Astrocyte of the cerebellum (primary cell): ENCODE results near the gene LENEP.
"Not testable (repeated sequence)": the region's sequence is repeated elsewhere in the genome, so short reads cannot be mapped to it uniquely, and the experiment has no call there.

Source experiments
- DNase-seq: peaks from one replicate; pipeline ENCODE4 v3.0.0-alpha.2; 2011; ENCODE audit warnings: low read depth
- H3K4me3 ChIP-seq: 2 replicates; pipeline ENCODE4 v1.5.1; 2011; ENCODE audit warnings: mild to moderate bottlenecking, low read depth, low read length, moderate library complexity
- CTCF ChIP-seq: IDR thresholded peaks from 2 replicates; pipeline ENCODE4 v1.5.1; 2012; ENCODE audit warnings: low read length, low read depth, moderate library complexity, mild to moderate bottlenecking; ENCODE audit errors: missing control alignments
- in situ Hi-C: cut with HindIII; loops from 2 replicates; pipeline ENCODE4 v1.10.0; 2017; ENCODE audit warnings: low sequenced_read_pairs

The LENEP gene

DNA sequence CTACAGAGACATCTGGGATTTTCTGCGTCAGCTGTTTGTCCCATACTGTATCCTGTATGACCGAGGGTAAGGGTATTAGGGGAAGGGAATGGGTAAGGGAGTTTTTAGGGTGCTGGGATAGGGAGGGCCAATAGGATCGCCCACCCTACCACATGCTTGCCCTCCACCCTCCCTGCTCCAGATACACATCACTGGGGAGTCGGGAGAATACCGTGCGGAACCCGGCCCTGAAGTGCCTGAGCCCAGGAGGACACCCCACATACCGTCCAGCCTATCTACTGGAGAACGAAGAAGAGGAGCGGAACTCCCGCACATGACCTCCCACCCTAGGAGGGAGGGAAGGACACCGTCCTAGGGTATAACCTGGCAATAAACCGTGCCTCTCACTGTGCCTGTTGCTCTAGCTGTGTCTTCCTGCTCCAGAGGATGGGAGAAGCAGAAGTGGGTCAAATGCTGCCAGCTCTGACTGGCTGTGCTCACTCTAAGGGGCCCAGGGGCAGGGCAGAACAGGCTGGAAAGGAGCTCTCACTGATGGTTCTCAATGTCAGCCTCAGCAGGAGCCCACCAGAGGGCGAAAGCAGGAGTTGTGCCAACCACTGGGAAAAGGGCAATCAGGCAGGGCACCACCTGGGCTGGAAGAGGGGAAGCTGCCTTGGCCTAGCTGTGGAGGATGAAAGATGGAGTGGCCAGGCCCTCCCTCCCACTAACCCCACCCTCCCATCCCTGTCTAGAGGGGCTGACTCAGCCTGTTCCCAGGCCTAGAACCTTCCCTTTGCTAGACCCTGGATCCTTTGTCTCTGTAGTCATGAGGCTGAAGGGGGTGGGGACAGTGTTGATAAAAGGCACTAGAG, 440 bp upstream of the LENEP start:
- in situ Hi-C loops = no loop called here
- H3K4me3 ChIP-seq = no peak overlapping the region
- TF ChIP-seq CTCF = peak; percentile 18
- DNase-seq = no peak

DNA sequence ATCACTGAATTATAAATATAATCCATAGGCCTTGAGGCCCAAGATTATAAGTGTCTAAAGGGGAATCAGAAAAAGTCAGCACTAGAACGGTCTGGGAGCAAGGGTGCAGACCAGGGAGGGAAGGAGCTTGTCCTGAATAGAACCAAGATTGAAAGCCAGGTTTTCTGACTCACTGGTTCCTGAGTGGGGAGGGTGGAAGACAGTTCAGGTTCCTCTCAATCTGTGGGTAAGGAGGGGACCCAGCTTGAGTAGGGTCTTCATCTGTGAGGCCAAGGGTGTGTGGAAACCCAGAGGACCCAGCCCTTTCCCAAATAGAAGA, 842 bp downstream of the LENEP start:
- in situ Hi-C loops = no loop called here
- DNase-seq = no peak
- no peak overlapping the region for H3K4me3 ChIP-seq
- no peak for TF ChIP-seq CTCF

DNA sequence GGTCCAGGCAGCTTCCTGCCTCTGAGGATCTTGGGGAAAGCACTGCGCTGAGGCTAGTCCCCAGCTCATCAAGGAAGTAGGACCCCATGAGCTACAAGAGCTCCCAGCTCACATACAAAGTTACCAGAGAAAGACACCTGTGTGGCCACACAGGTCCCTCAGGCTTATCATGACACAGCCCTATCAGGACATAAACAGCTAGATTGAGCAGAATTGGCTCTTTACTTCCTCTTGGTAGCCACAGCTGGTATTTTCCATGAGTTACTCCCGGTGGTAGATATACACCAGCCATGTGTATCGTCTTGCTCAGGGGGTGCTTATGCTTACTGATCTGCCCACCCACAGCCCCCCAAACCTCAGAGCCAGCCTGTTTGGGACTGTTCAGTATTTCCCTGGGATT, 1.2 kb downstream of the LENEP start:
- no peak for DNase-seq
- TF ChIP-seq CTCF = no peak
- in situ Hi-C loops = no loop called here
- no peak overlapping the region for H3K4me3 ChIP-seq

- H3K4me3 ChIP-seq, in situ Hi-C loops: not testable (repeated sequence)
- peak; percentile 58 for TF ChIP-seq CTCF
- peak; percentile 60 for DNase-seq
Observed at GRCh38 chr1:154995301-154995983, 2.1 kb downstream of the LENEP start.

- DNase-seq = no peak
- H3K4me3 ChIP-seq = no peak overlapping the region
- no peak for TF ChIP-seq CTCF
- in situ Hi-C loops = no loop called here
Observed at GRCh38 chr1:154996966-154997701, 3.7 kb downstream of the LENEP start.

DNA sequence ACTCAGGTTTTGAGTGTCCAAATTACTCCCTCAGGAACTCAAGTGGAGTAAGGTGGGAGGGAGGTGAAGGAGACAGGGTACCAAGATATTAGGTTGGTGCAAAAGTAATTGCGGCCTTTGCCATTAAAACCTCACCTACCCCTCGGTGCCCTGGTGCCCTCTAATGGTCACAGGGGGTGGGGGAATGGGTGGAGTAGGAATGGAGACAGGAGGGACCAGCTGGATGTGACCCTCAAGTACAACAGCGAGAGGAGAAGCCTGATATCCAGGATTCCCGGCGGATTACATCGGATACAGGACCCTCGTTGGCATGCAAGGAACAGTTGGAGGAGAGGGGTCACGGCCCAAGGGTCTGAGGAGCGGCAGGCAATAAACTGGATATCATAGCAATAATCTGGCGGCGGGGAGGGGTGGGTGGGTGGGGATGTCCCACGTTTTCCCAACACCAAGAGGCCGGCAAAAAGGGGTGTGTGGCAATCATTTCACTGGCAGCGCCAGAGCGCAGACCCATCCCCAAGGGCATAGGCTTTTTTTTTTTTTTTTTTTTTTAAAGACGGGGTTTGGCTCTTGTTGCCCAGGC, 4.9 kb downstream of the LENEP start:
- in situ Hi-C loops = no loop called here
- peak; percentile 2 for TF ChIP-seq CTCF
- H3K4me3 ChIP-seq = no peak overlapping the region
- DNase-seq = no peak
